Transverse colon (tissue), 4 donors: Measurements from ENCODE around the gene SLIT1. TPM values are rescaled to one million over a fixed set of nuclear protein-coding genes. Genes with fewer than 3 reads are reported as not detected.

ENCODE experiments used
- DNase-seq: peaks from one replicate; pipeline ENCODE4 v3.0.0-alpha.2; 2019
- H3K27ac ChIP-seq, 4 donors: fragments of 200-600 bp; sonication (generic); 2 replicates each; pipeline ENCODE4 v1.5.1; 2016 to 2018; ENCODE audit warnings: inconsistent platforms in 4 of 4
- H3K27me3 ChIP-seq: fragments of 200-600 bp; sonication (generic); 2 replicates; pipeline ENCODE4 v1.5.1; 2017; ENCODE audit warnings: inconsistent platforms
- H3K36me3 ChIP-seq, 4 donors: fragments of 200-600 bp; sonication (generic); 2 replicates each; pipeline ENCODE4 v1.5.1; 2017 to 2019; ENCODE audit warnings: inconsistent platforms in 4 of 4
- H3K4me1 ChIP-seq, 4 donors: fragments of 200-600 bp; sonication (generic); 2 replicates each; pipeline ENCODE4 v1.5.1; 2017 to 2020; ENCODE audit warnings: inconsistent platforms in 4 of 4
- H3K4me3 ChIP-seq, 4 donors: fragments of 200-600 bp; sonication (generic); 1 replicate in 1 of 4; 2 replicates in 3 of 4; pipeline versions ENCODE4 v1.5.1 to v1.6.1; 2017 to 2019; ENCODE audit warnings: inconsistent platforms in 4 of 4
- H3K9me3 ChIP-seq, 2 donors: fragments of 200-600 bp; sonication (generic); 2 replicates each; pipeline ENCODE4 v1.5.1; 2017 to 2019; ENCODE audit warnings: inconsistent platforms in 2 of 2
- EP300 ChIP-seq: sonication (generic); formaldehyde crosslinking; IDR thresholded peaks from one replicate; pipeline ENCODE4 v1.6.1; 2017; ENCODE audit warnings: antibody characterized with exemption, low read depth
- POLR2A ChIP-seq: fragments of 450-650 bp; IDR thresholded peaks from one replicate; pipeline ENCODE4 v1.6.1; 2016; ENCODE audit warnings: antibody characterized with exemption, mild to moderate bottlenecking, moderate library complexity
- POLR2AphosphoS5 ChIP-seq, 3 donors: sonication (generic); formaldehyde crosslinking; IDR thresholded peaks; one replicate each; pipeline ENCODE4 v1.6.1; 2016; ENCODE audit warnings: antibody characterized with exemption in 3 of 3
- WGBS, 2 donors: methylation state at CpG; one replicate each; pipeline ENCODE4 v1.1.5; 2018; ENCODE audit warnings: low coverage in 1 of 2; 5-methylcytosine and 5-hydroxymethylcytosine counted together
- in situ Hi-C, 4 donors: fragments of 200-750 bp; cut with MboI; loops; one replicate each; pipeline versions ENCODE4 v1.15.0 to v1.15.1; 2017; ENCODE audit warnings: low sequenced_read_pairs in 3 of 4, low pct_ligation_motif_present in 1 of 4, low pct_unique_long_range_greater_than_20kb in 1 of 4
- intact Hi-C: fragments of 100-400 bp; cut with DNase I; formaldehyde crosslinking; loops from one replicate; pipeline ENCODE4 v1.15.1; 2023; ENCODE audit warnings: low total_unique reads
- total RNA-seq, 4 donors: library from RNA; depleted of rRNA; stranded (reverse); fragments of >200 nt; gene quantifications; one replicate each; pipeline ENCODE4 v1.1.0, GENCODE V29; 2016
- TF ChIP-seq, protein P1 (sequence below), 5 experiments: fragments of 200-600 bp in 3 of 5; fragments of 450-650 bp in 2 of 5; sonication (generic) in 3 of 5; IDR thresholded peaks; 1 replicate in 2 of 5; 2 replicates in 3 of 5; pipeline ENCODE4 v1.5.1; 2016 to 2017; ENCODE audit warnings: antibody characterized with exemption in 5 of 5, inconsistent platforms in 3 of 5, mild to moderate bottlenecking in 2 of 5, moderate library complexity in 1 of 5

SLIT1 gene
- total RNA-seq, 4 donors from 2014 or later, result 0.27 to 1.9 (median 0.32) TPM; not detected in 1

DNA sequence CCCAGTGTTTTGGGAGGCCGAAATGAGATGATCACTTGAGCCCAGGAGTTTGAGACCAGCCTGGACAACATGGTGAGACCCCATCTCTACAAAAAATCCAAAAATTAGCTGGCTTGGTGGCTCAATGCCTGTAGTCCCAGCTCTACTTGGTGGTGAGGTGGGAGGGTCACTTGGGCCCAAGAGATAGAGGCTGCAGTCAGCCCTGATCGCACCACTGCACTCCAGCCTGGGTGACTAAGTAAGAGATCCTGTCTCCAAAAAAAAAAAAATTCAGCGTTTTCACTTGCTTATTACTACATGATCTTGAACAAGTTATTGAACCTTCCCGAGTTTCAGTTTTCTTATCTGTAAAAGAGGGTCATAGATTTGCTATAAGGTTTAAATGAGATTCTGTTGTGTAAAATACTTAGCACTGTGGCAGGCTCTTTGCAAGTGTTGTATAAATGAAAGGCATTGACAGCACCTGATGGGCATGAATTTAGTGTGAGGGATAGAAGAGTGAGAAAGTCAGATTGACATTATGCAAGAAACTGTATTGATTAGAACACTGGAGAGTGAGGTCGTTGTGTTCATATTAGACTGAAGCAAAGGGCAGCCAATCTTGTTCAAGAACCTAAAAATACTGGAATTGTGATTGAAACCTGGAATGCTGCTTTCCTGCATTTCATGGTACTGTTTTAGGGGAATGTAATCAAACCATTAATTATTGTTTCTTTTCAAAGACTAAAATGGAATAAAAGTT, 216.9 kb downstream of the SLIT1 start:
- no peak for DNase-seq
- Histone ChIP-seq H3K36me3 (no peaks in the 10 kb centered on the region), H3K27ac (no peak overlapping the region), H3K27me3 (no peaks in the 10 kb centered on the region), H3K9me3 (no peaks in the 10 kb centered on the region), H3K4me3 (no peak overlapping the region), H3K4me1 (peaks cover 0 to 8% (median 3%) of the 10 kb centered on the region in 4 donors)
- intact Hi-C loops, result no loop called here
- WGBS, 2 donors, result 91 to 95% methylated on average over 2 to 5 of the region's 5 CpGs
- in situ Hi-C loops, result no loop called here
- TF ChIP-seq, protein P1, sequence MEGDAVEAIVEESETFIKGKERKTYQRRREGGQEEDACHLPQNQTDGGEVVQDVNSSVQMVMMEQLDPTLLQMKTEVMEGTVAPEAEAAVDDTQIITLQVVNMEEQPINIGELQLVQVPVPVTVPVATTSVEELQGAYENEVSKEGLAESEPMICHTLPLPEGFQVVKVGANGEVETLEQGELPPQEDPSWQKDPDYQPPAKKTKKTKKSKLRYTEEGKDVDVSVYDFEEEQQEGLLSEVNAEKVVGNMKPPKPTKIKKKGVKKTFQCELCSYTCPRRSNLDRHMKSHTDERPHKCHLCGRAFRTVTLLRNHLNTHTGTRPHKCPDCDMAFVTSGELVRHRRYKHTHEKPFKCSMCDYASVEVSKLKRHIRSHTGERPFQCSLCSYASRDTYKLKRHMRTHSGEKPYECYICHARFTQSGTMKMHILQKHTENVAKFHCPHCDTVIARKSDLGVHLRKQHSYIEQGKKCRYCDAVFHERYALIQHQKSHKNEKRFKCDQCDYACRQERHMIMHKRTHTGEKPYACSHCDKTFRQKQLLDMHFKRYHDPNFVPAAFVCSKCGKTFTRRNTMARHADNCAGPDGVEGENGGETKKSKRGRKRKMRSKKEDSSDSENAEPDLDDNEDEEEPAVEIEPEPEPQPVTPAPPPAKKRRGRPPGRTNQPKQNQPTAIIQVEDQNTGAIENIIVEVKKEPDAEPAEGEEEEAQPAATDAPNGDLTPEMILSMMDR (IDR thresholded peaks at IDR 0.05), result no peak
- TF ChIP-seq EP300 (no peak), POLR2AphosphoS5 (IDR thresholded peaks at IDR 0.05) (no peak), POLR2A (no peak)

DNA sequence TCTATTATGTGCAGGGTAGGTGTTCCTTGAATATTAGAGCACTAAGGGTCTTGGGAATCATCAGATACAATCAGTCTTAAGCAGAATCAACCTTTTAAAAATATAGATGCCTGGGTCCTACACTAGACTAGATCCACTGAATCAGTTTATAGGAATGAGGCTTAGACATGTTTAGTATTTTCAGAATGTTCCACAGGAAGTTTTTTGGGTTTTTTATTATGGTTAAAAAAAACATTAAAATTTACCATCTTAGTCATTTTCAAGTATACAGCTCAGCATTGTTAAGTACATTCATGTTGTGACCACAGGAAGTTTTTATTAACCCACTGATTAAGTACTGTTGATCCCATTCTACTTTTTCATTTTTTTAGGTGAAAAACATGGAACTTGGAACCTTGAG, 217.9 kb downstream of the SLIT1 start:
- TF ChIP-seq POLR2A (no peak), POLR2AphosphoS5 (IDR thresholded peaks at IDR 0.05) (no peak)
- intact Hi-C loops, result no loop called here

DNA sequence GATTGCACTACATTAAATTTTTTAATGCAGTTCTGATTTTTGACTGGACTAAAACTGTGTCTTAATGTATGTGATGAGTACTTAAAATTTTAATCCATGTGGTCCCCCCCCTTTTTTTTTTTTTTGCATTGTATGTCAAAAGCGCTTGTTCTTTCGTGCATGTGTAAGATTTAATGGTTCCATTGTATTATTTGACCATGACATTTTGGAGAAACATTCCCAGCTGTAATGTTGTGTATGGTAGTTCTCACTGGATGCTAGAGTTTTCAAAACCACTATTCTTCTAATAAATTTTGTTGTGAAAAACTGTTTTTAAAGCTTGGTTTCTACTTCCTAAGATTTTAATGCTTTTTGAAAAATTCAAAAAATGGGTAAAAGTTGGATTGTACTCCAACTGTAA, 221.6 kb downstream of the SLIT1 start:
- intact Hi-C loops (no loop called here), in situ Hi-C loops (no loop called here)

More for the DNA sequence above, 217.9 kb downstream of the SLIT1 start:
- no peak overlapping the region for H3K27ac ChIP-seq
- H3K36me3 ChIP-seq, result no peaks in the 10 kb centered on the region
- no peak for DNase-seq
- no peaks in the 10 kb centered on the region for H3K27me3 ChIP-seq
- H3K4me3 ChIP-seq, result no peak overlapping the region
- H3K4me1 ChIP-seq, result no peaks in the 10 kb centered on the region
- no peaks in the 10 kb centered on the region for H3K9me3 ChIP-seq
- in situ Hi-C loops, result no loop called here

DNA sequence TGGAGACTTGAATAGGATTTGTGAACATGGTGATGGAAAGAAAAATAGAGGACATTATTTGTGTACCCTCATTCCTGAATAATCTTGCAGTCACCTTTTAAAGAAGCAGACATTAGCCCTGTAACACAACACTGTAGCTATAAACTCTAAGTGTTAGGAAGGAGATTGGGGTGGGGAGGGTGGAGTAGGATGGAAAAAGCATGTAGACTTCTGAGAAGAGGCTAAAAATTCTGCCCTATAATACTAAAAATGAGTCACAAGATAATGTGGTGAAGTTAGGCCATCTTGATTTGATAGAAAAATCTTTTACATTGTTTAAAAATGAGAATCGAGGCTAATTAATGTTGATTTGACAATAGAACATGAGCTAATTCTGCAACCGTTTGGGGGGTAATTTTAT, 224.9 kb downstream of the SLIT1 start:
- 79 to 100% methylated on average over 2 of the region's 2 CpGs for WGBS, 2 donors
- Histone ChIP-seq H3K9me3 (no peaks in the 10 kb centered on the region), H3K27ac (no peak overlapping the region), H3K36me3 (peaks cover 0 to 18% (median 2%) of the 10 kb centered on the region in 4 donors), H3K4me3 (no peak overlapping the region), H3K4me1 (no peaks in the 10 kb centered on the region), H3K27me3 (no peaks in the 10 kb centered on the region)
- DNase-seq, result no peak
- intact Hi-C loops (no loop called here), in situ Hi-C loops (no loop called here)
- TF ChIP-seq POLR2AphosphoS5 (IDR thresholded peaks at IDR 0.05) (no peak), POLR2A (no peak), EP300 (no peak)
- TF ChIP-seq, protein P1 (IDR thresholded peaks at IDR 0.05), result no peak

More for the DNA sequence above, 221.6 kb downstream of the SLIT1 start:
- H3K4me1 ChIP-seq, result no peaks in the 10 kb centered on the region
- H3K9me3 ChIP-seq, result no peaks in the 10 kb centered on the region
- TF ChIP-seq POLR2A (no peak), EP300 (no peak), POLR2AphosphoS5 (IDR thresholded peaks at IDR 0.05) (no peak)
- TF ChIP-seq, protein P1 (IDR thresholded peaks at IDR 0.05), result no peak
- no peaks in the 10 kb centered on the region for H3K27me3 ChIP-seq
- no peak for DNase-seq
- no peak overlapping the region for H3K4me3 ChIP-seq
- 92 to 93% methylated on average over 2 of the region's 2 CpGs for WGBS, 2 donors
- no peak overlapping the region for H3K27ac ChIP-seq
- peaks cover 0 to 9% (median 0%) of the 10 kb centered on the region in 4 donors for H3K36me3 ChIP-seq
